HepG2 (cell line): Measurements from ENCODE around the gene ZKSCAN5. TPM values are rescaled to one million over a fixed set of nuclear protein-coding genes. Genes with fewer than 3 reads are reported as not detected.

Experiments used
- AGO2 ChIP-seq: fragments of 200-400 bp; formaldehyde crosslinking; optimal IDR thresholded peaks from 2 replicates; pipeline ENCODE3; 2017; ENCODE audit warnings: mild to moderate bottlenecking, low read depth, low read length, moderate library complexity
- ATF1 ChIP-seq: IDR thresholded peaks from 2 replicates; pipeline ENCODE4 v1.6.1; 2016; ENCODE audit warnings: mild to moderate bottlenecking, control low read depth
- DNMT3B ChIP-seq: conservative IDR thresholded peaks from 2 replicates; pipeline ENCODE4 v1.6.1; 2016; ENCODE audit warnings: missing biosample characterization, control low read depth
- HCFC1 ChIP-seq: fragments of 150-350 bp; IDR thresholded peaks from 2 replicates; pipeline ENCODE4 v1.6.1; 2014; ENCODE audit warnings: low read depth, low read length
- KDM4B ChIP-seq: sonication (generic); formaldehyde crosslinking; IDR thresholded peaks from 2 replicates; pipeline ENCODE4 v1.4.0; 2020; ENCODE audit warnings: missing genetic modification reagents
- KLF6 ChIP-seq: IDR thresholded peaks from 2 replicates; pipeline ENCODE4 v1.8.0; 2016; ENCODE audit warnings: missing biosample characterization, missing genetic modification reagents
- REPIN1 ChIP-seq: sonication (generic); formaldehyde crosslinking; IDR thresholded peaks from 2 replicates; pipeline ENCODE4 v1.8.0; 2022; ENCODE audit warnings: missing genetic modification reagents, low read depth, mild to moderate bottlenecking, borderline replicate concordance
- REXO4 ChIP-seq: sonication (generic); formaldehyde crosslinking; IDR thresholded peaks from 2 replicates; pipeline ENCODE4 v1.8.0; 2022; ENCODE audit warnings: missing genetic modification reagents, mild to moderate bottlenecking, borderline replicate concordance
- SATB2 ChIP-seq: sonication (generic); formaldehyde crosslinking; IDR thresholded peaks from 2 replicates; pipeline ENCODE4 v1.5.0; 2020; ENCODE audit warnings: missing genetic modification reagents
- SP1 ChIP-seq, 2 experiments: fragments of 450-650 bp in 1 of 2; sonication (generic) in 1 of 2; formaldehyde crosslinking in 1 of 2; IDR thresholded peaks; 2 replicates each; pipeline versions ENCODE4 v1.4.0 to v1.6.1; 2016 to 2020; ENCODE audit warnings: missing genetic modification reagents in 1 of 2
- SP2 ChIP-seq: sonication (generic); formaldehyde crosslinking; IDR thresholded peaks from 2 replicates; pipeline ENCODE4 v1.5.1; 2020; ENCODE audit warnings: mild to moderate bottlenecking, missing genetic modification reagents
- TCF7 ChIP-seq: sonication (generic); IDR thresholded peaks from 2 replicates; pipeline ENCODE4 v1.6.1; 2016; ENCODE audit warnings: antibody characterized with exemption, low read depth
- YEATS2 ChIP-seq: sonication (generic); formaldehyde crosslinking; IDR thresholded peaks from 2 replicates; pipeline ENCODE4 v1.4.0; 2020; ENCODE audit warnings: missing genetic modification reagents, borderline replicate concordance
- ZFP82 ChIP-seq: sonication (generic); formaldehyde crosslinking; IDR thresholded peaks from 2 replicates; pipeline ENCODE4 v1.5.1; 2020; ENCODE audit warnings: mild to moderate bottlenecking, missing genetic modification reagents, borderline replicate concordance
- ZNF292 ChIP-seq: sonication (generic); formaldehyde crosslinking; IDR thresholded peaks from 2 replicates; pipeline ENCODE4 v1.8.1; 2022; ENCODE audit warnings: mild to moderate bottlenecking, low read depth, missing genetic modification reagents, borderline replicate concordance
- ZNF547 ChIP-seq: sonication (generic); formaldehyde crosslinking; IDR thresholded peaks from 2 replicates; pipeline ENCODE4 v1.5.1; 2020; ENCODE audit warnings: mild to moderate bottlenecking, missing genetic modification reagents
- ZNF550 ChIP-seq: sonication (generic); formaldehyde crosslinking; IDR thresholded peaks from 2 replicates; pipeline ENCODE4 v1.4.0; 2020; ENCODE audit warnings: mild to moderate bottlenecking, missing genetic modification reagents, borderline replicate concordance
- ZNF570 ChIP-seq: sonication (generic); formaldehyde crosslinking; IDR thresholded peaks from 2 replicates; pipeline ENCODE4 v1.4.0; 2020; ENCODE audit warnings: mild to moderate bottlenecking, missing genetic modification reagents, borderline replicate concordance
- ZNF577 ChIP-seq: sonication (generic); formaldehyde crosslinking; IDR thresholded peaks from 2 replicates; pipeline ENCODE4 v1.4.0; 2020; ENCODE audit warnings: mild to moderate bottlenecking, low read depth, missing genetic modification reagents, borderline replicate concordance
- ZNF780A ChIP-seq: sonication (generic); formaldehyde crosslinking; IDR thresholded peaks from 2 replicates; pipeline ENCODE4 v1.8.0; 2022; ENCODE audit warnings: mild to moderate bottlenecking, missing genetic modification reagents, moderate library complexity
- polyA plus RNA-seq, 8 experiments: library from polyadenylated mRNA; depleted of rRNA in 3 of 8; stranded (reverse) in 7 of 8; unstranded in 1 of 8; fragments of >200 nt; fragmentation: Illumina TruSeq in 4 of 8; extraction: Trizol in 4 of 8; gene quantifications; 2 replicates each; pipeline versions ENCODE4 v1.2.1 to v1.2.3, GENCODE V29; 2011 to 2016; ENCODE audit warnings: low read depth in 4 of 8, missing spikeins in 1 of 8, mixed read lengths in 1 of 8; ENCODE audit not compliant: insufficient read depth in 1 of 8
- total RNA-seq, 5 experiments: library from RNA; depleted of rRNA; stranded (reverse); fragments of >200 nt; fragmentation: Illumina TruSeq; extraction: Trizol; gene quantifications; 2 replicates each; pipeline ENCODE4 v1.2.3, GENCODE V29; 2016; ENCODE audit warnings: low read depth in 1 of 5
- TF ChIP-seq, protein P1 (sequence below): sonication (generic); formaldehyde crosslinking; IDR thresholded peaks from 2 replicates; pipeline ENCODE4 v1.5.1; 2020; ENCODE audit warnings: mild to moderate bottlenecking, missing genetic modification reagents
- TF ChIP-seq, protein P2 (sequence below): sonication (generic); formaldehyde crosslinking; IDR thresholded peaks from 2 replicates; pipeline ENCODE4 v1.4.0; 2020; ENCODE audit warnings: missing genetic modification reagents
- TF ChIP-seq, protein P3 (sequence below): sonication (generic); formaldehyde crosslinking; IDR thresholded peaks from 2 replicates; pipeline ENCODE4 v1.4.0; 2020; ENCODE audit warnings: missing genetic modification reagents

Gene ZKSCAN5
- total and polyA plus RNA-seq, 2 of the 13 experiments (the other 11 are each of a cell fraction or from before 2014, with no cell fraction given): 5.5 to 11.7 TPM

DNA sequence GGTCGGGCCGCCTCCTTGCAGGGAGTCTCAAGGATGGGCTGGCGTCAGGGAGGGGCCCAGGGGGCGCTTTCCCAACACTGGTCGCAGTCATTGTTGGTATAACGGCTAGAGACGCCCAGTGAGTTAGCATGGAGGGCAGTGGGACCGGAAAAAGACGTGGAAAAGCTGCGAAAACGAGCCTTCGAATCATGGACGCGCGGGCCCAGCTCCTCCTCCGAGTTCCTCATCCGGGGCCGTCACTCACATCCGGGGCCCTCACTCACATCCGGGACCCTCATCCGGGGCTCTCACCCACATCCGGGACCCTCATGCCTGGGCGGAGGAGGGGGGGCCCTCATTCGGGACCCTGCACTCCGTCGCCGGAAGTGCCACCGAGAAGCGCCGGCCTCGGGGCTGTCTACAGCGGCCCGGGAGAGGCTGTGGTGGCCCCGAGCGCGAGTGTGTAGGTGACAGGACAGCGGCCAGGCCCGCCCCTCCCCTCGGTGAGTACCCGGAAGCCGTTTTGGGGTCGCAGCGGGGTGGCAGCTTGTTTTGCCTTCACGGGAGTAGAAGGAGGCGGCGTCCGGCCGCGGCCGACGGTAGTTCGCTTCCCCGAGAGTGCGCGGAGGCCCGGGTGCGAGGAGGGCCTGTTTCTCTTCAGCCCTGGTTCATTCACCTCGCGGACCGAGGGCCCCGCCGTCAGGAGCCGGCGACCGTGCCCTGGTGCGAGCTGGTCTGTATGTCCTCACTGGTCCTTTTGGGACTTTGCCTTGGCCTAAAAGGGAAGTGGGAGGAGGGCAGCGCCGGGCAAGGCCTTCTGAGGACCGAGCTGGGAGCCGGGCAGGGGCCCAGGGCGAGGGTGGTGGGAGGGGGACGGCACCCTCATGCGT, 54.1 kb downstream of the ZKSCAN5 start, which contains the start of gene ZNF655 (continued):
- TF ChIP-seq, protein P1, sequence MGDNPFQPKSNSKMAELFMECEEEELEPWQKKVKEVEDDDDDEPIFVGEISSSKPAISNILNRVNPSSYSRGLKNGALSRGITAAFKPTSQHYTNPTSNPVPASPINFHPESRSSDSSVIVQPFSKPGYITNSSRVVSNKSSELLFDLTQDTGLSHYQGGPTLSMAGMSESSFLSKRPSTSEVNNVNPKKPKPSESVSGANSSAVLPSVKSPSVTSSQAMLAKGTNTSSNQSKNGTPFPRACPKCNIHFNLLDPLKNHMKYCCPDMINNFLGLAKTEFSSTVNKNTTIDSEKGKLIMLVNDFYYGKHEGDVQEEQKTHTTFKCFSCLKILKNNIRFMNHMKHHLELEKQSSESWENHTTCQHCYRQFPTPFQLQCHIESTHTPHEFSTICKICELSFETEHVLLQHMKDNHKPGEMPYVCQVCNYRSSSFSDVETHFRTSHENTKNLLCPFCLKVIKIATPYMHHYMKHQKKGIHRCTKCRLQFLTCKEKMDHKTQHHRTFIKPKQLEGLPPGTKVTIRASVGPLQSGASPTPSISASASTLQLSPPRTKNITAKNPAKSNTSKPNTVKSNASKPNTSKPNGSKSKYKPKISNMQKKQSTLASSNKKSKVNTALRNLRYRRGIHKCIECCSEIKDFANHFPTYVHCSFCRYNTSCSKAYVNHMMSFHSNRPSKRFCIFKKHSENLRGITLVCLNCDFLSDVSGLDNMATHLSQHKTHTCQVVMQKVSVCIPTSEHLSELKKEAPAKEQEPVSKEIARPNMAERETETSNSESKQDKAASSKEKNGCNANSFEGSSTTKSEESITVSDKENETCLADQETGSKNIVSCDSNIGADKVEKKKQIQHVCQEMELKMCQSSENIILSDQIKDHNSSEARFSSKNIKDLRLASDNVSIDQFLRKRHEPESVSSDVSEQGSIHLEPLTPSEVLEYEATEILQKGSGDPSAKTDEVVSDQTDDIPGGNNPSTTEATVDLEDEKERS (CRISPR knock-in tag): peak; percentile 67; the same call in 1 of the 2 replicates
- TF ChIP-seq, protein P2, sequence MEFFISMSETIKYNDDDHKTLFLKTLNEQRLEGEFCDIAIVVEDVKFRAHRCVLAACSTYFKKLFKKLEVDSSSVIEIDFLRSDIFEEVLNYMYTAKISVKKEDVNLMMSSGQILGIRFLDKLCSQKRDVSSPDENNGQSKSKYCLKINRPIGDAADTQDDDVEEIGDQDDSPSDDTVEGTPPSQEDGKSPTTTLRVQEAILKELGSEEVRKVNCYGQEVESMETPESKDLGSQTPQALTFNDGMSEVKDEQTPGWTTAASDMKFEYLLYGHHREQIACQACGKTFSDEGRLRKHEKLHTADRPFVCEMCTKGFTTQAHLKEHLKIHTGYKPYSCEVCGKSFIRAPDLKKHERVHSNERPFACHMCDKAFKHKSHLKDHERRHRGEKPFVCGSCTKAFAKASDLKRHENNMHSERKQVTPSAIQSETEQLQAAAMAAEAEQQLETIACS: no peak
- peak; percentile 32; the same call in 1 of the 2 replicates for TF ChIP-seq KLF6
- peak; percentile 81; the same call in 1 of the 2 replicates for TF ChIP-seq ZFP82
- peak; percentile 38; the same call in 1 of the 2 replicates for TF ChIP-seq ZNF780A (CRISPR knock-in tag)
- peak; percentile 61; the same call in 1 of the 2 replicates for TF ChIP-seq KDM4B (CRISPR knock-in tag)
- TF ChIP-seq YEATS2 (CRISPR knock-in tag): peak; percentile 100
- peak; percentile 88 for TF ChIP-seq AGO2
- 0 out of 2 replicates have a peak, but pooled peaks have one; percentile 7 for TF ChIP-seq TCF7
- TF ChIP-seq ZNF570 (CRISPR knock-in tag): no peak
- TF ChIP-seq ZNF292 (CRISPR knock-in tag): 0 out of 2 replicates have a peak, but pooled peaks have one; percentile 37
- TF ChIP-seq ZNF547 (CRISPR knock-in tag): peak; percentile 51; the same call in 1 of the 2 replicates
- 0 out of 2 replicates have a peak, but pooled peaks have one; percentile 24 for TF ChIP-seq DNMT3B (CRISPR knock-in tag)
- TF ChIP-seq, protein P3, sequence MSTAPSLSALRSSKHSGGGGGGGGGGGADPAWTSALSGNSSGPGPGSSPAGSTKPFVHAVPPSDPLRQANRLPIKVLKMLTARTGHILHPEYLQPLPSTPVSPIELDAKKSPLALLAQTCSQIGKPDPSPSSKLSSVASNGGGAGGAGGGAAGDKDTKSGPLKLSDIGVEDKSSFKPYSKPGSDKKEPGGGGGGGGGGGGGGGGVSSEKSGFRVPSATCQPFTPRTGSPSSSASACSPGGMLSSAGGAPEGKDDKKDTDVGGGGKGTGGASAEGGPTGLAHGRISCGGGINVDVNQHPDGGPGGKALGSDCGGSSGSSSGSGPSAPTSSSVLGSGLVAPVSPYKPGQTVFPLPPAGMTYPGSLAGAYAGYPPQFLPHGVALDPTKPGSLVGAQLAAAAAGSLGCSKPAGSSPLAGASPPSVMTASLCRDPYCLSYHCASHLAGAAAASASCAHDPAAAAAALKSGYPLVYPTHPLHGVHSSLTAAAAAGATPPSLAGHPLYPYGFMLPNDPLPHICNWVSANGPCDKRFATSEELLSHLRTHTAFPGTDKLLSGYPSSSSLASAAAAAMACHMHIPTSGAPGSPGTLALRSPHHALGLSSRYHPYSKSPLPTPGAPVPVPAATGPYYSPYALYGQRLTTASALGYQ (CRISPR knock-in tag): 0 out of 2 replicates have a peak, but pooled peaks have one; percentile 5
- TF ChIP-seq REPIN1 (CRISPR knock-in tag): peak; percentile 70; the same call in 1 of the 2 replicates
- TF ChIP-seq ZNF577: no peak
- peak; percentile 51 for TF ChIP-seq HCFC1
- TF ChIP-seq ATF1 (CRISPR knock-in tag): peak; percentile 49; the same call in 1 of the 2 replicates
- TF ChIP-seq SATB2: no peak
- TF ChIP-seq SP2: peak; percentile 47
- peak; percentile 95 for TF ChIP-seq ZNF550 (CRISPR knock-in tag)
- TF ChIP-seq REXO4 (CRISPR knock-in tag): no peak
- no peak for TF ChIP-seq SP1 (IDR thresholded peaks at IDR 0.05)
- peak; percentile 11; the same call in 1 of the 2 replicates for TF ChIP-seq SP1 (CRISPR knock-in tag; IDR thresholded peaks at IDR 0.05)
